GM19455 (cell line): Measurements from ENCODE around the gene MYOM3.
"Not testable (repeated sequence)": the region's sequence is repeated elsewhere in the genome, so short reads cannot be mapped to it uniquely, and the experiment has no call there.

Experiments
- ATAC-seq: cut with Tn5 transposase; IDR thresholded peaks from one replicate; pipeline ENCODE4 v1.9.1; 2021; ENCODE audit not compliant: unreplicated experiment

Gene MYOM3

GRCh38 chr1:24043345-24044032 lies 68.4 kb downstream of the MYOM3 start:
- ATAC-seq = no peak

GRCh38 chr1:24042315-24042714 lies 69.6 kb downstream of the MYOM3 start:
- ATAC-seq = no peak

GRCh38 chr1:24036088-24036487 lies 75.8 kb downstream of the MYOM3 start:
- no peak for ATAC-seq

GRCh38 chr1:24032981-24033380 lies 79.0 kb downstream of the MYOM3 start:
- no peak for ATAC-seq

GRCh38 chr1:24030976-24031516 lies 80.9 kb downstream of the MYOM3 start:
- not testable (repeated sequence) for ATAC-seq

- no peak for ATAC-seq
Observed at GRCh38 chr1:24027838-24028468, 84.0 kb downstream of the MYOM3 start.

GRCh38 chr1:24022581-24023361 lies 89.2 kb downstream of the MYOM3 start:
- ATAC-seq = no peak

GRCh38 chr1:24021403-24022266 lies 90.3 kb downstream of the MYOM3 start:
- ATAC-seq = no peak

GRCh38 chr1:24020470-24020869 lies 91.5 kb downstream of the MYOM3 start:
- ATAC-seq = no peak

- ATAC-seq = no peak
Observed at GRCh38 chr1:24020025-24020424, 91.9 kb downstream of the MYOM3 start.

- ATAC-seq = no peak
Observed at GRCh38 chr1:24018611-24019580, 93.0 kb downstream of the MYOM3 start.

GRCh38 chr1:24015221-24016210 lies 96.4 kb downstream of the MYOM3 start:
- no peak for ATAC-seq

- ATAC-seq = not testable (repeated sequence)
Observed at GRCh38 chr1:24012878-24013277, 99.1 kb downstream of the MYOM3 start.

- no peak for ATAC-seq
Observed at GRCh38 chr1:24010650-24011049, 101.3 kb downstream of the MYOM3 start.

- ATAC-seq = no peak
Observed at GRCh38 chr1:24009406-24009805, 102.5 kb downstream of the MYOM3 start.

- ATAC-seq = not testable (repeated sequence)
Observed at GRCh38 chr1:24008574-24009184, 103.3 kb downstream of the MYOM3 start.

GRCh38 chr1:24007079-24007478 lies 104.9 kb downstream of the MYOM3 start:
- ATAC-seq = no peak
